ENCODE measurements around the gene C12orf76. TPM values are rescaled to one million over a fixed set of nuclear protein-coding genes. Genes with fewer than 3 reads are reported as not detected.
"Not testable (repeated sequence)": the region's sequence is repeated elsewhere in the genome, so short reads cannot be mapped to it uniquely, and the experiment has no call there.

Gene C12orf76, protein sequence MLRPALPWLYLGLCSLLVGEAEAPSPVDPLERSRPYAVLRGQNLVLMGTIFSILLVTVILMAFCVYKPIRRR
- 47.4 TPM for total RNA-seq

DNA sequence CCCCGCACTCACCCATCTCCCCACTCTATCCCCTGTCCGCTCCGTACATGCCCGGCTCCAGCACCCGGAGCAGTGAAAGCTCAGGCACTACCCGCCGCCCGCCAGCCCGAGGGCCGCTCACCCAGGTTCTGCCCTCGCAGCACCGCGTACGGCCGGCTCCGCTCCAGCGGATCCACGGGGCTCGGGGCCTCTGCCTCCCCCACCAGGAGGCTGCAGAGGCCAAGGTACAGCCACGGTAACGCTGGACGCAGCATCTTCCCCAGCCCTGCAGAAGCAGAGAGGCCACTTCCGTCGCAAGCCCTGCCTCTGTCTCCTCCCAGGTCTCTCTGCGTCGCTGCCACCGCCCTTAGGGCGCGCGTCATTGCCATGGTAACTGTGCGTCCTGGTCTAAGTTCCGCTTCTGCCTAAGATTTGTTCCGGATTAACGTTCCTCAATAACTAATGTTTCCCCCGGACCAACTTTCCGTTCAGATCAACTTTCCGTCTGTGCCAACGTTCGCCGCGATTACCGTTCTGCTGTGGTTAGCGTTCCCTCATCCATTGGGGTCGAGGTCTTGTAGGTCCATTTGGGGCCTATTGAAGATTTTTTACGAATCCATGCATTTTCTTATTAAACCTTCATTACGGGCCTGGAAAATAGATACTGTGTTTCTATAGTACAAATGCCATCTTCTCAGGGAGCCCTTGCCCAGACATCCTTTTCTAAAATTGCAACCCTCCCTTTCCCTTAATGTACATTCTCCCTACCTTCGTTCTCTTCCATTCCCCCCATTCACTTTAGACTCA, at the start of gene C12orf76:
TSS of gene C12orf76 (minus strand) at position 281 of the 786 bp plus-strand sequence. CDS start at position 254, 27 bp downstream.
- peak; percentile 82 to 97 (median 96) for DNase-seq (ENCODE audit: low read depth in 2 of 3, low spot score in 2 of 3)

DNA sequence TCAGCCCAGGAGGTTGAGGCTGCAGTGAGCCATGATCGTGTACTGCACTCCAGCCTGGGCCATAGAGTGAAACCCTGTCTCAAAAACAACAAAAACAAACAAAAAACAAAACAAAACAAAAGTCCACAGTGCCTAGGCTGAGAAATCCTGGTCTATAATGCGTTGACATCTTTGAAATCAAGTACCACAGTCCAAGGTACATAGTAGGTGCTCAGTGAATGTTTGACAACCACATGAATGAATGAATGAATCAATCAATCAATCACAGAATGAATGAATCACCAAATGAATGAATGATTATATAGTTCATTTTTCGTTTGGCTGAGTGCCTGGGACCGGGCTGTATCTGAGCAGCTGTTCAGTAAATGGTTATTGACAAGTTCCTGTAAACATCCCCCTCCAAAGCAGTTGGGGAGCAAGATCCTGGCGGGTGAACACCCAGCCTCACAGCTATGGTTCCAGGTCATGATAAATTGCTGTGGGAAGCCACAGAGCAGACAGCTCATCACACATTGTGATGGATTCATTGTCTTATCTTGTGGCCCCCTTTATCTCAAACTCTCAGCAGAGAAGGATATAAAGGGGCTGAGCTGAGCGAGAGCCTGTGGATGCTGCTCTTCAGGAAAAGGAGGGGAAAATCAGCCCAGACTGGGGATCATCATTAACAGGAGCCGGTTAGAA, 45.4 kb upstream of the C12orf76 start:
- DNase-seq (ENCODE audit: low read depth in 2 of 3, low spot score in 2 of 3), result peak in 2 of 3 donors; percentile 9 to 36

DNA sequence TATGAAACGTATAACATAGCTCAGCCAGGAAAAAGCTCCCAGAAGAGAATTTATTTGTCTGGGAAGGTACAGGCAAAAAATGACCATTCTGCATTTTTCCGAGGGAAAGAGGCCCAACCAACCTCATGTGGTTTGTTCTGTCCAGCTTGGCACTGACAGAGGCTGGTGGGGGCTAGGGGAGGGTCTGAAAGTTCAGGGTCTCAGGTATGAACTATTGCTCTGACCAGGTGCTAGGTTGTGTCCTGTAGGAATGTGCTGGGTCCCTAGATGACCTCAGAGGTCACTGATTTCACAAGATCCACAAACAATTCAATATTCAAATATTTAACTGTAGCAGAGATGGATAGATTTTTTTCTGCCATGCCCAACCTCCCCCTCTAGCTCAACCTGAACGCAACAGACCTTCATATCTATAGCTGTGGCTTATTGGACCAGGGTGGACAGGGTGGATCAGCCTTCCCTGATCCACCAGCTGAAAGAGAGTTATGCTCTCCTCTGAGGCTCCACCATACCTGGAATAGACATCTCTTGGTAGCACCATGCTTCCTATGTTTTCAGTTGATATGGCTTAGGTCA, 42.9 kb upstream of the C12orf76 start:
- no peak for DNase-seq (ENCODE audit: low read depth in 2 of 3, low spot score in 2 of 3)

DNA sequence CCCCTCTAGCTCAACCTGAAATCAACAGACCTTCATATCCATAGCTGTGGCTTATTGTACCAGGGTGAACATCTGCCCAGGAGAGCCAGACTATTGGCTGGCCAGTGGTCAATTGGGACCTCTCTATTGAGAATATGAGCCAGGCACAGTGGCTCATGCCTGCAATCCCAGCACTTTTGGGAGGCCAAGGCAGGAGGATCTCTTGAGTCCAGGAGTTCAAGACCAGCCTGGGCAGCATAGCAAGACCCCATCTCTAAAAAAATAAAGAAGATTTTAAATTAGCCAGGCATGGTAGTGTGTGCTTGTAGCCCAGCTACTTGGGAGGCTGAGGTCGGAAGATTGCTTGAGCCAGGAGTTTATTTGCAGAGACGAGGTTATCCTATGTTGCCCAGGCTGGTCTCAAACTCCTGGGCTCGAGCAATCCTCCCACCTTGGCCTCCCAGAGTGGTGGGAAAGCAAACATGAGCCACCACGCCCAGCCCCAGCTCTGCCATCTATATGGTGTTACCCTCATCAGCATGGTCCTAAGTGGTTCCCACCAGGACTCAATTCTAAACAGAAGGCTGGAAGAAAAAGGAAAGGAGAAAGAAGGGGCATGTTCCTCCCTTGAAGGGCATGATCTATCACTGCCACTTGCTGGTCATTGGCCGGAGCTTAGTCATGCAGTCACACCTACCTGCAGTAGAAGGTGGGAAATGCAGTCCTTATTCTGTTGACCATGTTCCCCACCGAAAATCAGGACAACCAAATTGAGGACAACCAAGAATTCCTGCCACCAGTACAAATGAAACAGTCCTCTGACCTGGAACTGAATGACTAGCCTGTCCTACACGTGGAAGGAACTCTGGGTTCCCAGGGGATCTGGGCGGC, 42.2 kb upstream of the C12orf76 start:
- no peak for DNase-seq (ENCODE audit: low read depth in 2 of 3, low spot score in 2 of 3)

DNA sequence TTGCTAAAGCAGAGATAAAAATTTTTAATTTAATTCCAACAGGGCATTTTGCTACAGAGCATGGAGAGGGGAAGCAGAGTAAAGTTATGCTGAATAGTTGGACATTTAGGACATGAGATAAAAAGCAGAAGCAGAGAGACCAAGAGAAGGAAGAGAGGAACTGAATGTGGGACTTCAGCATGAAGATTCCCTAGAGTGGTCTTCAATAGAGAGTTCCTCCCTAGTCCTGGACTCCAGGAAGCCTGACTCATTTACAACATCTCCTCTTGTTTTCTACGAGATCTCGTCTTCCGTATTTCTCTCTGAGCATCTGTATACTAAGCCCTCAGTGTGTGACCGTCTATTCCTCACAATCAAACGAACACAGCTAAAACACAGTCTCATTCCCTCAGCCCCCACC, 40.6 kb upstream of the C12orf76 start:
- peak in 1 of 3 donors; percentile 8 for DNase-seq (ENCODE audit: low read depth in 2 of 3, low spot score in 2 of 3)

DNA sequence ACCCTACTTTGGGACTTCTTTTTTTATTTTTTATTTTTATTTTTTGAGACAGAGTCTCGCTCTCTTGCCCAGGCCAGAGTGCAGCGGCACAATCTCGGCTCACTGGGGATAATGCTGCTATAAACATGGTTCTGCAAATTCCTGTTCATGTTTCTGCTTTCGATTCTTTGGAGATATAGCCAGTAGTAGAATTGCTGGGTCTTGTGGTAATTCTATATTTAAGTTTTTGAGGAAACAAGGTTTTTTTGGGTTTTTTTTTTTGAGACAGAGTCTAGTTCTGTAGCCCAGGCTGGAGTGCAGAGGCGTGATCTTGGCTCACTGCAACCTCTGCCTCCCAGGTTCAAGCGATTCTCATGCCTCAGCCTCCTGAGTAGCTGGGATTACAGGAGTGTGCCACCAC, 39.9 kb upstream of the C12orf76 start:
- DNase-seq (ENCODE audit: low read depth in 2 of 3, low spot score in 2 of 3), result peak in 1 of 3 donors; percentile 50

DNA sequence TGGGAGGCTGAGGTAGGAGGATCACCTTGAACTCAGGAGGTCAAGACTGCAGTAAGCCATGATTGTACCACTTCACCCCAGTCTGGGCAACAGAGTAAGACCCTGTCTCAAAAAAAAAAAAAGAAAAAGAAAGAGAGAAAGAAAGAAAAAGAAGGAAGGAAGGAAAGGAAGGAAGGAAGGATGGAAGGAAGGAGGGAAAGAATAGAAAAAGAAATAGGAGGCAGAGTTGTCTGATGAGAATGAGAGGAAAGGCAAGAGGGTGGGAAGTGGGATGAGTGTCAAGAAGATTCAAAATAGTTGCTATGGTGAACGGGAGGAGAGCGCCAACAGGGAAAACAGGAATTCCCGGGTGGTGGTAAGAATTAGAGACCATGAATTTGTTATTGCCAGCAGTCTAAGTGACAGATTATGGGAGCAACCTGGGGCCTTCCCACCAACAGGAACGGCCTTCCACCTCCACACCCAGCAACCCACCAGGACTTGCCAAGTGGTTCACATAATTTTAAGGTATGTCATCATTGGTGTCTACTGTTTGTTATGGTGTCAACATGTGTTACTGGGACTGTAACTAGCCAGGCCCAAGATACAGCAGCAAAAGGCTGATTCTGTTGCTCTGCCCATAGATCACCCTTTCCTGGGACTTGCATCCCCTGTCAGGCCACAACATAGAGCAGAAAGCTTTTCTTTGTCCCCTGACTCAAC, 36.1 kb upstream of the C12orf76 start:
- no peak for DNase-seq (ENCODE audit: low read depth in 2 of 3, low spot score in 2 of 3)

DNA sequence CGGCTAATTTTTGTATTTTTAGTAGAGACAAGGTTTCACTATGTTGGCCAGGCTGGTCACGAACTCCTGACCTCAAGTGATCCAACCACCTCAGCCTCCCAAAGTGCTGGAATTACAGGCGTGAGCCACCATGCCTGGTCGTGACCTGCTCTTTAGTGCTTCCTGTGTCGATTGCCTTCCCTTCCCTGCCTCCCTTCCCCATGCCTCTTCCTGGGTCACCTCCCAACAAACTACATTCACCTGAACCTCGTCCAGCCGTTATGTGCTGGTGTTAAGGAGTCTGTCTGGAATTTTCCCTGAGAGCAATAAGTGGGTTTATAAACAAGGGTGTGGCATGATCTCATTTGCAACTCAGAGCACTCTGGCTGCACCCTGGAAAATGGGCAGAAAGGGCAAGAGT, 32.1 kb upstream of the C12orf76 start:
- no peak for DNase-seq (ENCODE audit: low read depth in 2 of 3, low spot score in 2 of 3)

DNA sequence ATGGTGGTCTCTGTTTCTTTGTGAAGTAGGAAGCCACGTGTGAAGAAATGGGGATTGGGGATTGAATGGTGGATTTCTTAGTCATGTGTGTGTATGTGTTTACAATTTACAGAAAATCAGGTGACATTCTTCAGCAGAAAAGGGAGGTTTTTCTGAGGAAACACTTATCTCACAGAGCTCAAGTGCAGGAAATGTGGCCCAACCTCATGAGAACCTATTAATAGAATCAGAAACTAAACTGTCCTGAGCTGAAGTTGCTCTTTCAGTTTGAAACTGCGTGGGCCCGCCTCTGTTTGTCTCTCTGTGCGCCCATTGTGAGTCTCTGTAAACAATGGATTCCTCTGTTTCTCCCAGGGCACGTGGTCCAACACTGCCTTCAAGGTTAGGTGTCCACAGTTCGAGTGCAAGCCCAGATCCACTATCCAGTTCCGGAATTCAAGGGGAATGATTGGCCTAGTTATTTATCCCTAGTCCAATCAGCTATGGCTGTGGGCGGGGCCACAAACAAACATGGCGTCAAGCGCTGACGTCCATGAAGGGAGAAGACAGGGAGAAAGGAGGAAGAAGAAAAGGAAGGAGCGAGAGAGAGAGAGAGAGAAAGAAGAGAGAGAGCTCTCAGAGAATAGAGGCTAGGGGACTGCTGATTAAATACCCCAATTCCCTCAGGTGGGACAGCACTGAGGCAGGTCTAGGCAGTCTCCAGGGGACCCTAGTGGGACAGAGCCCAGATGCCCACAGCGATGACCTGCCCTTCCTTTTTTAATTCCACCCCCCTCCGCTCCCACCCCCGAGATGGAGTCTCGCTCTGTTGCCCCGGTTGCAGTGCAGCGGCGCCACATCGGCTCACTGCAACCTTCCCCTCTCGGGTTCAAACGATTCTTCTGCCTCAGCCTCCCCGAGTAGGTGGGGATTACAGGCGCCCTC, 31.4 kb upstream of the C12orf76 start:
- DNase-seq (ENCODE audit: low read depth in 2 of 3, low spot score in 2 of 3), result peak; percentile 52 to 93 (median 75)

DNA sequence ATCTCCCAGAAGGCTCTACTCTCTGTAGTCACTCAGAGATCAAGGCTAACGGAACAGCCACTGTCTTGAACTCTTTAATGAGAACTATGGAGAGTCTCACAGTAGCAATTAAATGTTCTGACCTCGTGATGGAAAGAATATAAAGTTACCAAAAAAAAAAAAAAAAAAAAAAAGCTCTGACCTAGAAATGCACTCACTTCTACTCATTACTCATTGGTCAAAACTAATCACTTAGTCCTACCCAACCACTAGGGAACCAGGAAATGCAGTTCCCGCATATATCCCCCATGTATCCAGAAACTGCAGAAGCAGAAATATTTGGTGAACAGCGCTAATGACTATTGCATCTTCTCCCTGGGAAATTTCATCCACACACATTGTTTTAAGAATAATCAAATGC, 29.5 kb upstream of the C12orf76 start:
- no peak for DNase-seq (ENCODE audit: low read depth in 2 of 3, low spot score in 2 of 3)

DNA sequence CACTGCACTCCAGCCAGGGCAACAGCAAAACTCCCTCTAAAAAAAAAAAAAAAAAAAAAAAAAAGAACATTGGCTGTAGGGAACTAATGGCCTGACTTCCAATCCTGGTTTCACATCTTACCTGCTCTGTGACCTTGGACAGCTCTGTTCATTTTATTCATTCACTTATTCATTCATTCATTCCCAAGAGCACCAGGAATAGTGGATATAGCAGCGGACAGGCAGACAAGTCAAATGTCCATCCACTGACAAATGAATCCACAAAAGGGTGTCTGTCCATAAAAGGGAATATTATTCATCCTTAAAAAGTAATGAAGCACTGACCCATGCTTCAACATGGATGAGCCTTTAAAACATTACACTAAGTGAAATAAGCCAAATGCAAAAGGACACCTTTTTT, 27.6 kb upstream of the C12orf76 start:
- no peak for DNase-seq (ENCODE audit: low read depth in 2 of 3, low spot score in 2 of 3)

DNA sequence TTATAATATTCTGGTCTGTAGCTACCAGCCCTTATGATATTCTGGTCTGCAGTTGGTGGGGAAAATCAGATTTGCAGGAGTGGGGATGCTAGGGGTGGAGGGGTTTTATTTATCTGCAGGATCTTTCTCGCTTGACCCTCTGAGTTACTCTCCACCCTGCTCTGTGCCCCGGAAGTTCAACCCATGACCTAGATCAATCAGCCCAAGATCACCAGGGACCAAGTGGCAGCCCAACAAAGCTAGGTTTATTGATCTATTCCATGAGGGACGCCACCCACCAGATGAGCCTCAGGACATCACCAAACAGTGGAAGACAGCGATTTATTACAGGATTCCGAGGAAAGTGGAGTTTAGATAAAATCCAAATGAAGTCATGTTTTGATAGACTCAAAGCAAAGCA, 25.8 kb upstream of the C12orf76 start:
- DNase-seq (ENCODE audit: low read depth in 2 of 3, low spot score in 2 of 3), result no peak

DNA sequence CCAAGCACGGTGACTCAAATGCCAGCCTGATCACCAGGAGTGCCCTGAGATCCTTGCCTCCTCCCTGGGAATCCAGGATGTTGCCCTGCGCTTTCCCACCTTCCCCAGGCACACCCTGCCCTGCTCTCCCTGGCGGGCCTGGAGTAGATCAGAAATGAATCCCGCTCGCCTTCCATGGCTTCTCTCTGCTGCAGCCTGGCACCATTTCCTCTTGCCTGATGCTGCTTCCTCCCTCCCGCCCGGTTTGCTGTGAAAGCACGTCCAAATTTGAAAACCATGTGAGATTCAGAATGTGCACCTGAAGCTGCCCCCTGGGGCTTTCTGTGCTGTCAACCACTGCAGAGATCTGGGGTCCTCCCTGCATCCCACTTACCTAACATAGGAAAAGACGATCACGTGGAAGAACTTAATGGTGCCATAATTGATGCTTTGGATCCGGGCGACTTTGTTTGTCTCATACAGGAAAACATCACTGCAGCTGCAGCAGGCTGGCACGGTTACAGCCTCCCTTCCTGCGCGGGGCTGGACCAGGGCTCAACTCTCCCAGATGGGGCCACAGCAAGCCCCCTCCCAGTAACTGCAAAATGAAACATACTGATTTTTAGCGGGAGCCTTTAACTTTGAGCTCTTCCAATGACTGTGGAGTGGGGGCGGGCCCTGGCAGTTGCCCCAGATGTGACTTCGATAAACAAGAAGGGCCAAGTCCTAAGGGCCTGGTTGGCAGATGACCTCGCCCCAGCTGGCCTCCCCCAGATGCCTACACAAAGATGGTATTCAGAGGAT, 24.9 kb upstream of the C12orf76 start:
- peak in 1 of 3 donors; percentile 45 for DNase-seq (ENCODE audit: low read depth in 2 of 3, low spot score in 2 of 3)

DNA sequence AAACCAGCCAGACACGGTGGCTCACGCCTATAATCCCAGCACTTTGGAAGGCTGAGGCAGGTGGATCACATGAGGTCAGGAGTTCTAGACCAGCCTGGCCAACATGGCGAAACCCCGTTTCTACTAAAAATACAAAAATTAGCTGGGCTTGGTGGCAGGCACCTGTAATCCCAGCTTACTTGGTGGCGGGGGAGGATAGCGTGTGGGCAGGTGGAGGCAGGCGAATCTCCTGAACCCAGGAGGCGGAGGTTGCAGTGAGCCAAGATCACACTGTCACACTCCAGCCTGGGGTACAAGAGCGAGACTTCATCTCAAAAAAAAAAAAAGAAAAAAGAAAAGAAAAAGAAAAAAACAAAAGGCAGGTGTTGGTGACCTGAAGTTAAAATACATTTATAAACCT, 24.3 kb upstream of the C12orf76 start:
- not testable (repeated sequence) for DNase-seq (ENCODE audit: low read depth in 2 of 3, low spot score in 2 of 3)

DNA sequence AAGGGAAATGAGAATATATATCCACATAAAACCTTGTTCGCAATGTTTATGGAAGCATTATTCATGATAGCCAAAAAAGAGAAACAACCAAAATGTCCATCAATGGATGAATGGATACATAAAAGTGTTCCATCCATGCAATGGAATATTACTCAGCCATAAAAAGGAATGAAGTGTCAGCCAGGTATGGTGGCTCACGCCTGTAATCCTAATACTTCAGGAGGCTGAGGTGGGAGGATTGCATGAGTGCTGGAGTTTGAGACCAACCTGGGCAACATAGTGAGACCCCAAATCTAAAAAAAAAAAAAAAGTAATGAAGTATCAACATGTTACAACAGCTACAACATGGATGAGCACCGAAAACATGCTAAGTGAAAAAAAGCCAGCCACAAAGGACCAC, 23.6 kb upstream of the C12orf76 start:
- no peak for DNase-seq (ENCODE audit: low read depth in 2 of 3, low spot score in 2 of 3)

DNA sequence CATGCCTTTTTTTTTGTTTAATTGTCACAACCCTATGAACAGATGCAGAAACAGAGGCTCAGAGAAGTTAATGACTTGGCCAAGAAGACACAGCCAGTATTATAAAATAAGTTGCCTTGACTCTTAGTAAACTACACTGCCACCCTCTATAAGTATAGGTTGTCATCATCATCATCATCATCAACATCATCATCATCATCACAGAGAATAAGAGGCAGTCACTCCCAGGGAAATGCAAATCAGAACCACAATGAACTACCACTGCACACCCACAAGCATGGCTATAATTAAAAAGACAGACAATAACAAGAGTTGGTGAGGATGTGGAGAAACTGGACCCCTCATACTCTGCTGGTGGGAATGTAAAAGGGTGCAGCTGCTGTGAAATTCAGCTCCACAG, 23.2 kb upstream of the C12orf76 start:
- DNase-seq (ENCODE audit: low read depth in 2 of 3, low spot score in 2 of 3), result no peak

DNA sequence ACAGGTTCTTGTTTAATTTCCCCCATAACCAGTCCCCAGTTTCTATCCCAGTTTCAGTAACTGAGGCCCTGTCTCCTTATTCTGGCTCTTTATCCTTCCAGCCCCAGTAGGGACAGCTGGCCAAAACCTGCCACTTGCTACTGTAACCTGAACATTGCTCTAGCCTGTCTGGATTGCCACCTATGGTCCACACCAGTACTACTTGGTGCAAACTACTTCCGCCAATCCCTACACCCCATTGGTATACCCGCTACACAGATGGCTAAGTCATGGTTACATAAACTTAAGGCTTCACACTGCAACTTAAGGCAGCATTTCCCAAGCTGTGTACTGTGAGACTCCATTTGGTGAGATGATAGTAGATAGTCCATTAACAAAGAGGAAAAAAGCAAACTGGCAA, 20.3 kb upstream of the C12orf76 start:
- no peak for DNase-seq (ENCODE audit: low read depth in 2 of 3, low spot score in 2 of 3)

DNA sequence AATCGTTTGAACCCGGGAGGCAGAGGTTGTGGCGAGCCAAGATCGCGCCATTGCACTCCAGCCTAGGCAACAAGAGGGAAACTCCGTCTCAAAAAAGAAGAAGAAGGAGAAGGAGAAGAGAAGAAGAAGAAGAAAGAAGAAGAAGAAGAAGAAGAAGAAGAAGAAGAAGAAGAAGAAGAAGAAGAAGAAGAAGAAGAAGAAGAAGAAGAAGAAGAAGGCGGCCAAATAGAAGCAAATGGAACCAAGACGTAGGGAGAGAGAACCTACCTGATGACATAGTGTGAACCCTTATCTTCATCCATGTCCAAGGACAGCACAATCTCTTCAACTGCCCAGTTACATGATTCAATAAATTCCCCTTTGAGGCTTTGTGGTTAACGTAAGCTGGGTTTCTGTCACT, 19.8 kb upstream of the C12orf76 start:
- DNase-seq (ENCODE audit: low read depth in 2 of 3, low spot score in 2 of 3), result not testable (repeated sequence)

All from hematopoietic multipotent progenitor cell (in vitro differentiated cells).